ENCODE results near the gene DSCAML1.

The DSCAML1 gene

DNA sequence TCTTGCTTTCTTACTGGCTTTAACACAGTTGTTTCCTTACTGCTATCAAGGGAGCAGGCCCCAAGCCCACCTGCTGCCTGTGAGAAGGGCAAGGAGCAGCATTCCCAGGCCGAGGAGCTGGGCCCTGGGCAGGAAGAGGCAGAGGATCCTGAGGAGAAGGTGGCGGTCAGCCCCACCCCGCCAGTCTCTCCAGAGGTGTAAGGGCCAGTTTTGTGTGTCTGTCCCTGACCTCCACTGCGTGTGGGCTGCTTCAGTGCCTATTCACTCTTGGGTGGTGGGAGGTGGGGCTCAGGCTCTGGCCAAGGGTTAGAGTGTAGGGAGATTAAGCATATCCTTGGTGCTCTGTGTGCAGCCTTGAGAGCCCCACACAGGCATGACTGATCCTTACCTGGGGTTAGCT, 414.3 kb downstream of the DSCAML1 start:
- Histone ChIP-seq H2BK12ac (ENCODE audit: low read length) (no peak overlapping the region), H2AK5ac (ENCODE audit: low read depth, low read length) (no peak overlapping the region), H3K27me3 (ENCODE audit: control insufficient read depth in 3 of 3, insufficient read depth in 3 of 3, low read depth in 1 of 3, low read length in 3 of 3) (no peaks in the 10 kb centered on the region), H3K23ac (ENCODE audit: low read depth, low read length, poor library complexity) (no peak overlapping the region), H4K91ac (ENCODE audit: low read depth, low read length, poor library complexity) (no peak overlapping the region), H4K8ac (ENCODE audit: low read depth, low read length) (no peak overlapping the region), H3K18ac (ENCODE audit: low read length) (peak overlapping the region; percentile 16), H3K79me1 (ENCODE audit: low read depth, low read length) (no peaks in the 10 kb centered on the region), H3K4me3 (ENCODE audit: low read length in 2 of 2) (no peak overlapping the region), H3K4ac (ENCODE audit: low read length) (no peak overlapping the region), H3K27ac (replicated peaks; ENCODE audit: low read length) (no peak overlapping the region), H3K14ac (ENCODE audit: low read length) (no peak overlapping the region), H2BK120ac (ENCODE audit: low read depth, low read length) (no peak overlapping the region), H2BK5ac (ENCODE audit: low read length) (no peak overlapping the region), H2AFZ (ENCODE audit: low read length) (no peak overlapping the region), H3K36me3 (replicated peaks in 1 of 2; ENCODE audit: control insufficient read depth in 2 of 2, insufficient read depth in 2 of 2, low read length in 2 of 2) (peaks cover 11 to 73% of the 10 kb centered on the region in 2 donors), H3K4me2 (ENCODE audit: insufficient read depth, low read length, poor library complexity, severe bottlenecking) (no peak overlapping the region), H3K9ac (ENCODE audit: low read depth, low read length, poor library complexity) (no peak overlapping the region), H3K9me3 (replicated peaks in 1 of 2; ENCODE audit: control insufficient read depth in 2 of 2, insufficient read depth in 1 of 2, low read depth in 1 of 2, low read length in 2 of 2) (no peaks in the 10 kb centered on the region), H3K4me1 (ENCODE audit: control insufficient read depth in 2 of 2, insufficient read depth in 1 of 2, low read depth in 1 of 2, low read length in 2 of 2) (peaks cover 0 to 5% of the 10 kb centered on the region in 2 donors), H2BK15ac (ENCODE audit: low read length) (no peak overlapping the region)
- no peak for DNase-seq (ENCODE audit: low spot score)
- no CpG with 5 or more reads among the region's 4 CpGs for WGBS, 2 donors (ENCODE audit: extremely low coverage in 2 of 2, insufficient read length in 2 of 2, insufficient replicate concordance in 1 of 2)

DNA sequence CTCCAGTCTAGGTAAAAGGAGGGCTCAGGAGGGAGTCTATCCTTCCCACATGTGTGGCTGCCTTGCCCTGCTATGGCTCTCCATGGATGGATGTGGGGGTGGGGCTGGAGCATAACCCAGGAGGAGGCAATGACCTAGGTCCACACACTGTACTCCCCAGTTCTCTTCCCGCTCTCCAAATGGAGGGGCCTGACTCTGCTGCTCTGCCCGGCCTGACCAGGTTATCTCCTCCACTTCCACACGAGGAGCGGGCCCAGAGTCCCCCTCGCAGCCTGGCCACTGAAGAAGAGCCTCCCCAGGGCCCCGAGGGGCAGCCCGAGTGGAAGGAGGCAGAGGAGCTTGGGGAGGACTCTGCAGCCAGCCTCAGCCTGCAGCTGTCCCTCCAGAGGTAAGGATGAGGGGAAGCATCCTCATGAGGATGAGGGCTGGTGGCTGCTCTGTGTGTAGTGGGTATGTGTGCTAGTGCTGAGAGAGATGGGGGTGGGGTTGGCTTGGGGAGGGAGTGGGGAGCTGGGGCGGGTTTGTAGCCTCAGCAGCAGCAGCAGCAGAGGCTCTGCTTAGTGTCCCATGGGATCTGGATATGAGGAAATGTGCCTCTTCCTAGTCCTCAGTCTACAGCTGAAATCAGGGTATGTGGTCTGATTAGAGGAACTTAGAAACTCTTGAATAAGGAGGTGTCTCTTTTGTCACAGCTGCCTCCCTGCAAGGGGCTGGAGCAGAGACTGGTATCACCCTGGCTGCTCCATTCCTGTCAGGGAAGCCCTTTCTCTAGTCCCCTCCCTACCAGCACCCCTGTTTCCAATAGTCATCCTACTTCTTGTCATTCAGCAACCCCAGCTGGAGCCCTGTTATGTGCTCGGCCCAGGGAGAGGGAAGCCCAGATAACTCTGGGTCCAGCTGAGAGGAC, 415.3 kb downstream of the DSCAML1 start:
- no peaks in the 10 kb centered on the region for H3K79me1 ChIP-seq (ENCODE audit: low read depth, low read length)
- peaks cover 0 to 5% of the 10 kb centered on the region in 2 donors for H3K4me1 ChIP-seq (ENCODE audit: control insufficient read depth in 2 of 2, insufficient read depth in 1 of 2, low read depth in 1 of 2, low read length in 2 of 2)
- no peak overlapping the region for H2AFZ ChIP-seq (ENCODE audit: low read length)
- H3K14ac ChIP-seq (ENCODE audit: low read length) = no peak overlapping the region
- no peak overlapping the region for H4K91ac ChIP-seq (ENCODE audit: low read depth, low read length, poor library complexity)
- no peak overlapping the region for H3K4me2 ChIP-seq (ENCODE audit: insufficient read depth, low read length, poor library complexity, severe bottlenecking)
- no peak overlapping the region for H2BK15ac ChIP-seq (ENCODE audit: low read length)
- H3K23ac ChIP-seq (ENCODE audit: low read depth, low read length, poor library complexity) = no peak overlapping the region
- no peak overlapping the region for H2BK120ac ChIP-seq (ENCODE audit: low read depth, low read length)
- no peak overlapping the region for H3K4me3 ChIP-seq (ENCODE audit: low read length in 2 of 2)
- H3K27me3 ChIP-seq (ENCODE audit: control insufficient read depth in 3 of 3, insufficient read depth in 3 of 3, low read depth in 1 of 3, low read length in 3 of 3) = no peaks in the 10 kb centered on the region
- no peak overlapping the region for H2BK12ac ChIP-seq (ENCODE audit: low read length)
- H3K9me3 ChIP-seq (replicated peaks in 1 of 2; ENCODE audit: control insufficient read depth in 2 of 2, insufficient read depth in 1 of 2, low read depth in 1 of 2, low read length in 2 of 2) = no peaks in the 10 kb centered on the region
- no peak overlapping the region for H3K27ac ChIP-seq (replicated peaks; ENCODE audit: low read length)
- no CpG with 5 or more reads among the region's 9 CpGs for WGBS, 2 donors (ENCODE audit: extremely low coverage in 2 of 2, insufficient read length in 2 of 2, insufficient replicate concordance in 1 of 2)
- no peak overlapping the region for H4K8ac ChIP-seq (ENCODE audit: low read depth, low read length)
- H3K9ac ChIP-seq (ENCODE audit: low read depth, low read length, poor library complexity) = no peak overlapping the region
- H2AK5ac ChIP-seq (ENCODE audit: low read depth, low read length) = no peak overlapping the region
- DNase-seq (ENCODE audit: low spot score) = no peak
- H3K4ac ChIP-seq (ENCODE audit: low read length) = no peak overlapping the region
- H3K18ac ChIP-seq (ENCODE audit: low read length) = no peak overlapping the region
- H2BK5ac ChIP-seq (ENCODE audit: low read length) = no peak overlapping the region
- peaks cover 8 to 70% of the 10 kb centered on the region in 2 donors for H3K36me3 ChIP-seq (replicated peaks in 1 of 2; ENCODE audit: control insufficient read depth in 2 of 2, insufficient read depth in 2 of 2, low read length in 2 of 2)

DNA sequence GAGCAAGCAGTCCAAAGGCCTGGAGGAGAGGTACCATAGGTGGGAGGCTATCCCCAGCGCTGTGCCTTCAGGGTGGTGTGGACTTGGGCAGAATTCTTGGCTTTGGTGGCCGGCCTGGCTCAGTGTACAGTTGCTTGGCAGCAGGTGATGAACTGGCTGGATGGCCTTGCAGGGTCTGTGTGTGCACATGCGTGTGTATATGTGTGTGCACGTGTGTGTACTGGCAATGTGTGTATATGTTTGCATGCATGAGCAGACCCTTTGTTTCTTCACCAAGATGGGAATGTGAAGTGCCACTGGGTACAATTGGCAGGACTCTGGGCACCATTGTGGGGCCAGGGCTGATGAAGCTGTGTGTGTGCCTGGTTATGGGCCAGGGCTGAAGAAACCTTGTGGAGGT, 416.3 kb downstream of the DSCAML1 start:
- Histone ChIP-seq H2BK12ac (ENCODE audit: low read length) (no peak overlapping the region), H3K14ac (ENCODE audit: low read length) (no peak overlapping the region), H3K36me3 (replicated peaks in 1 of 2; ENCODE audit: control insufficient read depth in 2 of 2, insufficient read depth in 2 of 2, low read length in 2 of 2) (peaks cover 8 to 69% of the 10 kb centered on the region in 2 donors), H3K4me3 (ENCODE audit: low read length in 2 of 2) (no peak overlapping the region), H2BK5ac (ENCODE audit: low read length) (no peak overlapping the region), H3K27ac (replicated peaks; ENCODE audit: low read length) (no peak overlapping the region), H3K9me3 (replicated peaks in 1 of 2; ENCODE audit: control insufficient read depth in 2 of 2, insufficient read depth in 1 of 2, low read depth in 1 of 2, low read length in 2 of 2) (no peaks in the 10 kb centered on the region), H2AK5ac (ENCODE audit: low read depth, low read length) (no peak overlapping the region), H3K79me1 (ENCODE audit: low read depth, low read length) (no peaks in the 10 kb centered on the region), H2BK15ac (ENCODE audit: low read length) (no peak overlapping the region), H2AFZ (ENCODE audit: low read length) (no peak overlapping the region), H4K91ac (ENCODE audit: low read depth, low read length, poor library complexity) (no peak overlapping the region), H3K27me3 (ENCODE audit: control insufficient read depth in 3 of 3, insufficient read depth in 3 of 3, low read depth in 1 of 3, low read length in 3 of 3) (no peaks in the 10 kb centered on the region), H4K8ac (ENCODE audit: low read depth, low read length) (no peak overlapping the region), H3K9ac (ENCODE audit: low read depth, low read length, poor library complexity) (no peak overlapping the region), H3K4ac (ENCODE audit: low read length) (no peak overlapping the region), H3K23ac (ENCODE audit: low read depth, low read length, poor library complexity) (no peak overlapping the region), H3K18ac (ENCODE audit: low read length) (no peak overlapping the region), H3K4me1 (ENCODE audit: control insufficient read depth in 2 of 2, insufficient read depth in 1 of 2, low read depth in 1 of 2, low read length in 2 of 2) (peaks cover 0 to 9% of the 10 kb centered on the region in 2 donors), H3K4me2 (ENCODE audit: insufficient read depth, low read length, poor library complexity, severe bottlenecking) (no peak overlapping the region), H2BK120ac (ENCODE audit: low read depth, low read length) (no peak overlapping the region)
- WGBS, 2 donors (ENCODE audit: extremely low coverage in 2 of 2, insufficient read length in 2 of 2, insufficient replicate concordance in 1 of 2) = no CpG with 5 or more reads among the region's 4 CpGs
- DNase-seq (ENCODE audit: low spot score) = no peak

DNA sequence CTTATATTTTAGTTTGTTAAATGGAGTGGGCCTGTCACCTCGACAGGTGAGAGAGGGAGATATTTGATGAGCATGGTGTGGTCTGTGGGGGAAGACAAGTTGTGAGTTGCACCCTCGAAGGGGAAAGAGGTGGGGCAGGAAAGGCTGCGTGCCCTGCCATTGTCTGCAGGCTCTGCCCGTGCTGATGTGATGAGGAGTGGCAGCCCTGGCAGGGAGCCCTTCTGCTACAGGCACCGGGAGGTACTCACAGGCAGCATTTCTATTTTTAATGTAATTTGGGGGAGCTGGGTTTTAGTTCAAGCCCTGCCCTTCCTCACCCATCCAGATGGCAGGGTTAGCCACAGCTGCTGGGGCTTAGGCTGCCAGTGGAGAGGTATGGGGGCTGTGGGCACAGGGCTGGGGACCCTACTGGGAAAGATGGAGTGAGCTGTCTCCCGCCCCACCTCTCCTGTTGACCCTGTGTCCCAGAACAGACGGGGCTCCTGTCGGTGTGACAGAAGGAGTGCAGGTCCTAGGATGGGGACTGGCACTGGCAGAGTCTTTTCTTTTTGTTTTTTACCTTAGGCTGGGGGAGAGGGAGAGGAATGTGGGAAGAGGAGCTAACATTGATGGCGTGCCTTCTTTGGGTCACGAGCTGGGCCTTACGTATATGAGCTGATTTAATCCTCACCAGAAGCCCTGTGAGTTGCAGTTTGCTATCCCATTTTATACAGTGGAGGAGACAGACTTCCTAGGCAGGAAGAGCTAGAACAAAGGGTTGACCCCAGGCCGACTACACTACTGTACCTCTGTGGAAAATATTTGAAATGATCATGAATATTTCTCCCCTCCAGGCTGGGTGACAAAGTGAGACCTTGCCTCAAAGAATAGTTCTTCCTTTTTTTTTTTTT, 417.8 kb downstream of the DSCAML1 start:
- no CpG with 5 or more reads among the region's 12 CpGs for WGBS, 2 donors (ENCODE audit: extremely low coverage in 2 of 2, insufficient read length in 2 of 2, insufficient replicate concordance in 1 of 2)
- peaks cover 8 to 72% of the 10 kb centered on the region in 2 donors for H3K36me3 ChIP-seq (replicated peaks in 1 of 2; ENCODE audit: control insufficient read depth in 2 of 2, insufficient read depth in 2 of 2, low read length in 2 of 2)
- H3K4me3 ChIP-seq (ENCODE audit: low read length in 2 of 2) = no peak overlapping the region
- no peaks in the 10 kb centered on the region for H3K79me1 ChIP-seq (ENCODE audit: low read depth, low read length)
- H3K14ac ChIP-seq (ENCODE audit: low read length) = no peak overlapping the region
- H2BK120ac ChIP-seq (ENCODE audit: low read depth, low read length) = no peak overlapping the region
- no peak overlapping the region for H4K8ac ChIP-seq (ENCODE audit: low read depth, low read length)
- peaks cover 0 to 11% of the 10 kb centered on the region in 2 donors for H3K4me1 ChIP-seq (ENCODE audit: control insufficient read depth in 2 of 2, insufficient read depth in 1 of 2, low read depth in 1 of 2, low read length in 2 of 2)
- H3K18ac ChIP-seq (ENCODE audit: low read length) = no peak overlapping the region
- DNase-seq (ENCODE audit: low spot score) = no peak
- no peaks in the 10 kb centered on the region for H3K27me3 ChIP-seq (ENCODE audit: control insufficient read depth in 3 of 3, insufficient read depth in 3 of 3, low read depth in 1 of 3, low read length in 3 of 3)
- no peak overlapping the region for H3K27ac ChIP-seq (replicated peaks; ENCODE audit: low read length)
- H3K4me2 ChIP-seq (ENCODE audit: insufficient read depth, low read length, poor library complexity, severe bottlenecking) = no peak overlapping the region
- no peak overlapping the region for H2AK5ac ChIP-seq (ENCODE audit: low read depth, low read length)
- no peak overlapping the region for H2AFZ ChIP-seq (ENCODE audit: low read length)
- H2BK5ac ChIP-seq (ENCODE audit: low read length) = no peak overlapping the region
- H4K91ac ChIP-seq (ENCODE audit: low read depth, low read length, poor library complexity) = no peak overlapping the region
- no peaks in the 10 kb centered on the region for H3K9me3 ChIP-seq (replicated peaks in 1 of 2; ENCODE audit: control insufficient read depth in 2 of 2, insufficient read depth in 1 of 2, low read depth in 1 of 2, low read length in 2 of 2)
- no peak overlapping the region for H3K23ac ChIP-seq (ENCODE audit: low read depth, low read length, poor library complexity)
- H3K9ac ChIP-seq (ENCODE audit: low read depth, low read length, poor library complexity) = no peak overlapping the region
- H2BK12ac ChIP-seq (ENCODE audit: low read length) = no peak overlapping the region
- H2BK15ac ChIP-seq (ENCODE audit: low read length) = no peak overlapping the region
- no peak overlapping the region for H3K4ac ChIP-seq (ENCODE audit: low read length)
